GM23338 (cell line): ENCODE results near the gene NTF3. TPM values are rescaled to one million over a fixed set of nuclear protein-coding genes. Genes with fewer than 3 reads are reported as not detected.

Source experiments
- ATAC-seq: fragments of 200-7000 bp; cut with Tn5 transposase; 3 replicates; pipeline ENCODE4 v1.9.1; 2020
- DNase-seq: peaks from one replicate; pipeline ENCODE4 v3.0.0-alpha.2; 2015; ENCODE audit warnings: low spot score
- H2AFZ ChIP-seq: fragments of 200-600 bp; sonication (generic); 2 replicates; pipeline ENCODE4 v1.8.0; 2016; ENCODE audit warnings: antibody characterized with exemption, mild to moderate bottlenecking, moderate library complexity
- H3F3A ChIP-seq: fragments of 200-600 bp; sonication (generic); replicated peaks from 2 replicates; pipeline ENCODE4 v1.8.0; 2017; ENCODE audit warnings: antibody characterized with exemption, mixed run types, low read depth
- H3K27ac ChIP-seq: fragments of 200-600 bp; sonication (generic); 2 replicates; pipeline ENCODE4 v1.6.1; 2016; ENCODE audit warnings: low read depth
- H3K27me3 ChIP-seq: fragments of 200-600 bp; sonication (generic); 2 replicates; pipeline ENCODE4 v1.8.0; 2016; ENCODE audit warnings: mild to moderate bottlenecking, mixed run types, moderate library complexity; ENCODE audit not compliant: insufficient read depth
- H3K36me3 ChIP-seq: fragments of 200-600 bp; sonication (generic); 2 replicates; pipeline ENCODE4 v1.8.0; 2016; ENCODE audit warnings: mild to moderate bottlenecking; ENCODE audit not compliant: insufficient read depth
- H3K4me1 ChIP-seq: fragments of 200-600 bp; sonication (generic); 2 replicates; pipeline ENCODE4 v1.8.0; 2016; ENCODE audit warnings: mild to moderate bottlenecking, moderate library complexity; ENCODE audit not compliant: insufficient read depth
- H3K4me2 ChIP-seq: fragments of 200-600 bp; sonication (generic); 2 replicates; pipeline ENCODE4 v1.7.1; 2017; ENCODE audit warnings: mixed run types
- H3K4me3 ChIP-seq: fragments of 200-600 bp; sonication (generic); 2 replicates; pipeline ENCODE4 v1.6.1; 2016; ENCODE audit warnings: mixed run types
- H3K79me2 ChIP-seq: fragments of 200-600 bp; sonication (generic); replicated peaks from 2 replicates; pipeline ENCODE4 v1.8.0; 2017; ENCODE audit warnings: mild to moderate bottlenecking; ENCODE audit not compliant: insufficient read depth
- H3K9me2 ChIP-seq: fragments of 200-600 bp; sonication (generic); 2 replicates; pipeline ENCODE4 v1.8.0; 2017; ENCODE audit not compliant: insufficient read depth
- H4K20me1 ChIP-seq: fragments of 200-600 bp; sonication (generic); replicated peaks from 2 replicates; pipeline ENCODE4 v1.8.0; 2017; ENCODE audit warnings: mild to moderate bottlenecking; ENCODE audit not compliant: insufficient read depth
- H3K27ac Mint-ChIP-seq: 2 replicates; pipeline ENCODE4 v1.8.0; 2020; ENCODE audit warnings: inconsistent platforms, mild to moderate bottlenecking, moderate library complexity, mixed read lengths
- H3K27me3 Mint-ChIP-seq: 3 replicates; pipeline ENCODE4 v1.8.0; 2022; ENCODE audit warnings: low read depth, mild to moderate bottlenecking, moderate library complexity, mixed read lengths, inconsistent platforms; ENCODE audit not compliant: insufficient read depth, poor library complexity
- H3K36me3 Mint-ChIP-seq: 3 replicates; pipeline ENCODE4 v1.8.0; 2021; ENCODE audit warnings: low read depth, mild to moderate bottlenecking, inconsistent platforms, moderate library complexity, mixed read lengths
- H3K4me1 Mint-ChIP-seq: 3 replicates; pipeline ENCODE4 v1.8.0; 2020; ENCODE audit warnings: mild to moderate bottlenecking, inconsistent platforms, mixed read lengths
- H3K4me3 Mint-ChIP-seq: 3 replicates; pipeline ENCODE4 v1.8.0; 2021; ENCODE audit warnings: moderate library complexity, mild to moderate bottlenecking, inconsistent platforms, mixed read lengths
- H3K9me3 Mint-ChIP-seq: 3 replicates; pipeline ENCODE4 v1.8.0; 2020; ENCODE audit warnings: moderate library complexity, mild to moderate bottlenecking, inconsistent platforms, mixed read lengths
- EZH2 ChIP-seq: fragments of 200-600 bp; sonication (generic); IDR thresholded peaks from one replicate; pipeline ENCODE4 v1.8.0; 2017; ENCODE audit warnings: antibody characterized with exemption, mild to moderate bottlenecking, low read depth; ENCODE audit not compliant: unreplicated experiment
- EZH2phosphoT487 ChIP-seq: fragments of 200-600 bp; sonication (generic); IDR thresholded peaks from one replicate; pipeline ENCODE4 v1.8.1; 2018; ENCODE audit warnings: antibody characterized with exemption; ENCODE audit not compliant: unreplicated experiment
- JUNB ChIP-seq: IDR thresholded peaks from one replicate; pipeline ENCODE4 v1.6.1; 2016; ENCODE audit warnings: antibody characterized with exemption; ENCODE audit not compliant: unreplicated experiment
- POLR2AphosphoS5 ChIP-seq: IDR thresholded peaks from 2 replicates; pipeline ENCODE4 v1.6.1; 2016; ENCODE audit warnings: antibody characterized with exemption, low read depth
- STAT1 ChIP-seq: IDR thresholded peaks from one replicate; pipeline ENCODE4 v1.6.1; 2016; ENCODE audit warnings: antibody characterized with exemption; ENCODE audit not compliant: unreplicated experiment
- ZNF331 ChIP-seq: fragments of 250-450 bp; sonication (Bioruptor Pico); IDR thresholded peaks from 2 replicates; pipeline ENCODE4 v1.5.0; 2020; ENCODE audit warnings: low read depth, mild to moderate bottlenecking, moderate library complexity
- polyA plus RNA-seq: library from polyadenylated mRNA; unstranded; fragments of >200 nt; fragmentation: Nextera tagmentation; extraction: Ambion mirVana; gene quantifications from 2 replicates; pipeline ENCODE4 v1.2.1, GENCODE V29; 2016
- total RNA-seq: library from RNA; depleted of rRNA; stranded (reverse); fragments of >200 nt; shearing (Covaris generic); gene quantifications from 2 replicates; pipeline ENCODE4 v1.2.3, GENCODE V29; 2014
- TF ChIP-seq, protein P1 (sequence below): fragments of 250-450 bp; sonication (Bioruptor Pico); IDR thresholded peaks from 2 replicates; pipeline ENCODE4 v1.5.0; 2020; ENCODE audit warnings: mild to moderate bottlenecking, moderate library complexity

NTF3 gene
- total and polyA plus RNA-seq, 2 experiments from 2014 or later = 1.2 TPM; not detected in 1

DNA sequence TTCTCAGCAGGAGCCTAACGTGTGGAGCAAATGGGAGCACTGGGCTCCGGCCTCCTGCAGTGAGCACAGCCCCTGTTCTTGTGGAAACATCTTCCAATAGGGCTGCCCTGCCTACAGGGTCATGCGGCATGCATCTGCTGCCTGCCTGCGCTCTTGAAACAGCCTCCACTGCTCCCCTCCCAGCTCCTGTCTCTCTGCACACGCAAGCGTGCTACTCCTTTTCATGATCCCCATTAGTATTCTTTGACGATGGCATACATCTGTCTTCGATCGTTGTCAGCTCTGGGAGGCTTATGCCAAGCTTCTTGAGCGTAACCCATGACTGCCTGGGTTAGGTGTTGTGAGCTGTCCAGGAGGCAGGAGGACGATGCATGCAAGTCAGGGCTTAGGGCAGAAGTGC lies 23.1 kb downstream of the NTF3 start (continued):
- TF ChIP-seq JUNB = no peak

DNA sequence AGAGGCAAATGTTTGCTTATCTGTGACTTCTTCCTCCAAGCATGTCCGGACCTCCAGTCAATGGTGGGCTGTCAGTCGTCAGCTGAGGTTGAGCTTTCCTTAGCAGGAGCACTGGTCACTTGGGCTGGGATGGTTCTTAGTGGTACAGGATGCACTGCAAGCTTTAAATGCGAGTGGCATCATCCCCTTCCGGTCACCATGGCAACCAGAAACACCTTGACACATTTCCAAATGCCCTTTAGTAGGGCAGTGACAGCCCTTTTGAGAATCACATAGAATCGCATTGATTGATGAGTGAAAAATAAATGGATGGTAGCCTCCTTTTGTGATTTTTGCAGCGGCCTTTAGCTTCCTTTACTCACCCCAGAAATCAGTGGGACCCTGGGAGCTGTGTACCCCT lies 24.1 kb downstream of the NTF3 start:
- no peaks in the 10 kb centered on the region for H4K20me1 ChIP-seq
- H3K4me1 Mint-ChIP-seq = peaks cover 17% of the 10 kb centered on the region
- H3K27ac ChIP-seq = no peak overlapping the region
- no peak overlapping the region for H3K4me2 ChIP-seq
- no peaks in the 10 kb centered on the region for H3F3A ChIP-seq
- H3K9me2 ChIP-seq = peaks cover 6% of the 10 kb centered on the region
- DNase-seq (no peak), ATAC-seq (no peak)
- H3K36me3 ChIP-seq = no peaks in the 10 kb centered on the region
- no peaks in the 10 kb centered on the region for H3K79me2 ChIP-seq
- no peak for TF ChIP-seq JUNB
- TF ChIP-seq ZNF331 (CRISPR knock-in tag) = no peak
- TF ChIP-seq EZH2 = no peak
- TF ChIP-seq EZH2phosphoT487 = no peak
- TF ChIP-seq POLR2AphosphoS5 = no peak
- TF ChIP-seq, protein P1, sequence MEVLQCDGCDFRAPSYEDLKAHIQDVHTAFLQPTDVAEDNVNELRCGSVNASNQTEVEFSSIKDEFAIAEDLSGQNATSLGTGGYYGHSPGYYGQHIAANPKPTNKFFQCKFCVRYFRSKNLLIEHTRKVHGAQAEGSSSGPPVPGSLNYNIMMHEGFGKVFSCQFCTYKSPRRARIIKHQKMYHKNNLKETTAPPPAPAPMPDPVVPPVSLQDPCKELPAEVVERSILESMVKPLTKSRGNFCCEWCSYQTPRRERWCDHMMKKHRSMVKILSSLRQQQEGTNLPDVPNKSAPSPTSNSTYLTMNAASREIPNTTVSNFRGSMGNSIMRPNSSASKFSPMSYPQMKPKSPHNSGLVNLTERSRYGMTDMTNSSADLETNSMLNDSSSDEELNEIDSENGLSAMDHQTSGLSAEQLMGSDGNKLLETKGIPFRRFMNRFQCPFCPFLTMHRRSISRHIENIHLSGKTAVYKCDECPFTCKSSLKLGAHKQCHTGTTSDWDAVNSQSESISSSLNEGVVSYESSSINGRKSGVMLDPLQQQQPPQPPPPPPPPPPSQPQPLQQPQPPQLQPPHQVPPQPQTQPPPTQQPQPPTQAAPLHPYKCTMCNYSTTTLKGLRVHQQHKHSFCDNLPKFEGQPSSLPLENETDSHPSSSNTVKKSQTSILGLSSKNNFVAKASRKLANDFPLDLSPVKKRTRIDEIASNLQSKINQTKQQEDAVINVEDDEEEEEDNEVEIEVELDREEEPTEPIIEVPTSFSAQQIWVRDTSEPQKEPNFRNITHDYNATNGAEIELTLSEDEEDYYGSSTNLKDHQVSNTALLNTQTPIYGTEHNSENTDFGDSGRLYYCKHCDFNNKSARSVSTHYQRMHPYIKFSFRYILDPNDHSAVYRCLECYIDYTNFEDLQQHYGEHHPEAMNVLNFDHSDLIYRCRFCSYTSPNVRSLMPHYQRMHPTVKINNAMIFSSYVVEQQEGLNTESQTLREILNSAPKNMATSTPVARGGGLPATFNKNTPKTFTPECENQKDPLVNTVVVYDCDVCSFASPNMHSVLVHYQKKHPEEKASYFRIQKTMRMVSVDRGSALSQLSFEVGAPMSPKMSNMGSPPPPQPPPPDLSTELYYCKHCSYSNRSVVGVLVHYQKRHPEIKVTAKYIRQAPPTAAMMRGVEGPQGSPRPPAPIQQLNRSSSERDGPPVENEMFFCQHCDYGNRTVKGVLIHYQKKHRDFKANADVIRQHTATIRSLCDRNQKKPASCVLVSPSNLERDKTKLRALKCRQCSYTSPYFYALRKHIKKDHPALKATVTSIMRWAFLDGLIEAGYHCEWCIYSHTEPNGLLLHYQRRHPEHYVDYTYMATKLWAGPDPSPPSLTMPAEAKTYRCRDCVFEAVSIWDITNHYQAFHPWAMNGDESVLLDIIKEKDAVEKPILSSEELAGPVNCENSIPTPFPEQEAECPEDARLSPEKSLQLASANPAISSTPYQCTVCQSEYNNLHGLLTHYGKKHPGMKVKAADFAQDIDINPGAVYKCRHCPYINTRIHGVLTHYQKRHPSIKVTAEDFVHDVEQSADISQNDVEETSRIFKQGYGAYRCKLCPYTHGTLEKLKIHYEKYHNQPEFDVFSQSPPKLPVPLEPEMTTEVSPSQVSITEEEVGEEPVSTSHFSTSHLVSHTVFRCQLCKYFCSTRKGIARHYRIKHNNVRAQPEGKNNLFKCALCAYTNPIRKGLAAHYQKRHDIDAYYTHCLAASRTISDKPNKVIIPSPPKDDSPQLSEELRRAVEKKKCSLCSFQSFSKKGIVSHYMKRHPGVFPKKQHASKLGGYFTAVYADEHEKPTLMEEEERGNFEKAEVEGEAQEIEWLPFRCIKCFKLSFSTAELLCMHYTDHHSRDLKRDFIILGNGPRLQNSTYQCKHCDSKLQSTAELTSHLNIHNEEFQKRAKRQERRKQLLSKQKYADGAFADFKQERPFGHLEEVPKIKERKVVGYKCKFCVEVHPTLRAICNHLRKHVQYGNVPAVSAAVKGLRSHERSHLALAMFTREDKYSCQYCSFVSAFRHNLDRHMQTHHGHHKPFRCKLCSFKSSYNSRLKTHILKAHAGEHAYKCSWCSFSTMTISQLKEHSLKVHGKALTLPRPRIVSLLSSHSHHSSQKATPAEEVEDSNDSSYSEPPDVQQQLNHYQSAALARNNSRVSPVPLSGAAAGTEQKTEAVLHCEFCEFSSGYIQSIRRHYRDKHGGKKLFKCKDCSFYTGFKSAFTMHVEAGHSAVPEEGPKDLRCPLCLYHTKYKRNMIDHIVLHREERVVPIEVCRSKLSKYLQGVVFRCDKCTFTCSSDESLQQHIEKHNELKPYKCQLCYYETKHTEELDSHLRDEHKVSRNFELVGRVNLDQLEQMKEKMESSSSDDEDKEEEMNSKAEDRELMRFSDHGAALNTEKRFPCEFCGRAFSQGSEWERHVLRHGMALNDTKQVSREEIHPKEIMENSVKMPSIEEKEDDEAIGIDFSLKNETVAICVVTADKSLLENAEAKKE (CRISPR knock-in tag) = no peak
- no peak for TF ChIP-seq STAT1
- H3K9me3 Mint-ChIP-seq = no peaks in the 10 kb centered on the region
- no peaks in the 10 kb centered on the region for H3K36me3 Mint-ChIP-seq
- H3K27me3 ChIP-seq = no peaks in the 10 kb centered on the region
- H3K27ac Mint-ChIP-seq = no peak overlapping the region
- H3K4me3 Mint-ChIP-seq = no peak overlapping the region
- no peak overlapping the region for H3K4me3 ChIP-seq
- H3K27me3 Mint-ChIP-seq = peaks cover 7% of the 10 kb centered on the region
- peaks cover 5% of the 10 kb centered on the region; the same call in 1 of the 2 replicates for H3K4me1 ChIP-seq
- H2AFZ ChIP-seq = no peak overlapping the region
